ENCODE measurements around the gene PELI2. TPM values are rescaled to one million over a fixed set of nuclear protein-coding genes. Genes with fewer than 3 reads are reported as not detected.

The PELI2 gene
- total RNA-seq, 4 donors from 2014 or later = 10.0 to 17.0 (median 13.2) TPM

DNA sequence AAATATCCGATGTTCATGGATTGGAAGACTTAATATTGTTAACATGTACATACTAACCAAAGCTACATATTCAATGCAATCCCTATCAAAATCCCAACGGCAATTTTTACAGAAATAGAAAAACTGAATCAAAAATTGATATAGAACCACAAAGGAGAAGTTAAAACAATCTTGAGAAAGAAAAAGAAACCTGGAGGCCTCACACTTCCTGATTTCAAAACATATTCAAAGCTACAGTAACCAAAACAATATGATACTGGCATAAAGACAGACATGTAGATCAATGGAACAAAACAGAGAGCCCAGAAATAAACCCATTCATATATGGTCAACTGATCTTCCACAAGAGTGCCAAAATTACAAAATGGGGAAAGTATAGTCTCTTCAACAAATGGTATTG lies 5.4 kb upstream of the PELI2 start:
- intact Hi-C loops (cut with DNase I; ENCODE audit: low total_unique reads) = no loop called here
- no peak for TF ChIP-seq POLR2A (IDR thresholded peaks at IDR 0.05)
- no peak overlapping the region for H3K4me3 ChIP-seq (ENCODE audit: low read depth, poor library complexity, severe bottlenecking)
- DNase-seq (ENCODE audit: low spot score in 2 of 2) = no peak
- 81 to 90% methylated on average over 2 of the region's 2 CpGs for WGBS, 2 donors

- no peak overlapping the region for H3K4me3 ChIP-seq (ENCODE audit: low read depth, poor library complexity, severe bottlenecking)
- WGBS, 2 donors = 86 to 94% methylated on average over 3 of the region's 3 CpGs
- DNase-seq (ENCODE audit: low spot score in 2 of 2) = no peak
- TF ChIP-seq POLR2A (IDR thresholded peaks at IDR 0.05) = no peak
- TF ChIP-seq, protein P1, sequence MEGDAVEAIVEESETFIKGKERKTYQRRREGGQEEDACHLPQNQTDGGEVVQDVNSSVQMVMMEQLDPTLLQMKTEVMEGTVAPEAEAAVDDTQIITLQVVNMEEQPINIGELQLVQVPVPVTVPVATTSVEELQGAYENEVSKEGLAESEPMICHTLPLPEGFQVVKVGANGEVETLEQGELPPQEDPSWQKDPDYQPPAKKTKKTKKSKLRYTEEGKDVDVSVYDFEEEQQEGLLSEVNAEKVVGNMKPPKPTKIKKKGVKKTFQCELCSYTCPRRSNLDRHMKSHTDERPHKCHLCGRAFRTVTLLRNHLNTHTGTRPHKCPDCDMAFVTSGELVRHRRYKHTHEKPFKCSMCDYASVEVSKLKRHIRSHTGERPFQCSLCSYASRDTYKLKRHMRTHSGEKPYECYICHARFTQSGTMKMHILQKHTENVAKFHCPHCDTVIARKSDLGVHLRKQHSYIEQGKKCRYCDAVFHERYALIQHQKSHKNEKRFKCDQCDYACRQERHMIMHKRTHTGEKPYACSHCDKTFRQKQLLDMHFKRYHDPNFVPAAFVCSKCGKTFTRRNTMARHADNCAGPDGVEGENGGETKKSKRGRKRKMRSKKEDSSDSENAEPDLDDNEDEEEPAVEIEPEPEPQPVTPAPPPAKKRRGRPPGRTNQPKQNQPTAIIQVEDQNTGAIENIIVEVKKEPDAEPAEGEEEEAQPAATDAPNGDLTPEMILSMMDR (IDR thresholded peaks at IDR 0.05) = no peak
- intact Hi-C loops (cut with DNase I; ENCODE audit: low total_unique reads) = no loop called here
Measured at GRCh38 chr14:56115334-56115870, 2.8 kb upstream of the PELI2 start.

DNA sequence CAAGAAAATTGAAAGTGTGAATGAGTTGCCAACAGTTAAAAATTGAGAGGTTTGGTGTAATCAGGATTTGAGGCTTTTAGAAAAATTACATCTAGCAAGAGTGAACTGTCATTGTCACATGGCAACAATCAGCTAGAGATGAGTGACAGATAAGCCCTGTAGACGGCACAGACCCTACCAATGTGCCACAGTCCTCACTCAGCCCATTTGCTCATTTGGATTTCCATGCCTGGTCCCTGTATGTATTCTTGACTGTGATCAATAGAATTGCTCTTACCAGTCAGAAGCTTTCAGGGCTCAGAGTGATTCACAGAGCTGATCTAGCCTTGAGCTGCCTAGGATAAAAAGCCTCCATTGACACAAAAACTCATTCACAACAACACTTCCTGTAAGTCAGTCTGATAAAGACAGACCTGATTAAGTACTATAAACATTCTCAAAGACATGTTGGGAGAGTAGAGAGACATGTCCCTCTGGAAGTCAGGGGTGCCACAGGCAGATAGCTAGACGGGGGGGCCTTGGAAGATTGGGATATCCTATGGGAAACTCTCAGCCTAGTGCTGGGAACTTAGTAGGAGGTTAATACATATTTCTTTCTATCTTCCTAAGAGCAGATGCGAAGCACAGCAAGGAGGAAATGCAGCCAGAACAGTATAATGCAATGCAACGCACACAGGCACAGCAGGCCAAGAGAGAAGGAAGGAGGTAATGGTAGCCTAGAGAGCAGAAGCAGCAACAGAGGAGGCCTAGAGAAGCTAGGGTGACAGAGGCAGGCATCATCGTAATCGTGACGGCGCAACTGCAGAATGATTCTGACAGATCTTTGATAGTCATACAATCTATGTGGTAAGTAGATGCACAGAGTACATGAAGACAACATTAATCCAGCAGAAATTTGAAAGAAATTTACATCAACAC lies 2.0 kb upstream of the PELI2 start:
- WGBS, 2 donors = 74 to 79% methylated on average over 8 of the region's 8 CpGs
- TF ChIP-seq, protein P1 (IDR thresholded peaks at IDR 0.05) = no peak
- intact Hi-C loops (cut with DNase I; ENCODE audit: low total_unique reads) = no loop called here
- no peak for DNase-seq (ENCODE audit: low spot score in 2 of 2)
- no peak overlapping the region for H3K4me3 ChIP-seq (ENCODE audit: low read depth, poor library complexity, severe bottlenecking)

DNA sequence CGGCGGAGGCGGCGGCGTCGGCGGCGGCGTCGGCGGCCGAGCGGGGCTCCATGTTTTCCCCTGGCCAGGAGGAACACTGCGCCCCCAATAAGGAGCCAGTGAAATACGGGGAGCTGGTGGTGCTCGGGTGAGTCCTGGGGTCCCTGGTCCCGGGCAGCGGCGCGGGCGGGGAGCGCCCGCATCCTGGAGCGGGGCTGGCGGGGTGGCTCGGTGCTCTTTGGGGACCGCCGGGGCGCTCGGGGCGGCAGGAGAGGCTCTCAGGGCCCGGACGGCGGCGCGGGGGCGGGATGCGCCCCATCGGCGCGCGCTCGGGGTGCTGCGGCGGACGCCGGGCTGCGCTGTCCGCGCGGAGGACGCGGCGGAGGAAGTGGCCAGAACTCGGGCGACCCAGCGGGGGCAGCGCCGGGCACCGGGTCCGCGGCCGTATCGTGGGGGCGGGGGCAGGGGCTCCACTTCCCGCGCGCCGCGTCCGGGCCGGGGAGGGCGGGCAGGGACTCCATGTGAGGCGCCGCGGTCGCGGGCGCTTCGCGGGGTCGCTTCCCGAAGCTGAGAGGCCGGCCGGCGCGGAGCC lies 485 bp downstream of the PELI2 start:
- WGBS, 2 donors = 0% methylated on average over 5 to 9 of the region's 87 CpGs
- H3K4me3 ChIP-seq (ENCODE audit: low read depth, poor library complexity, severe bottlenecking) = peak overlapping the region; percentile 94
- no peak for TF ChIP-seq POLR2A (IDR thresholded peaks at IDR 0.05)
- TF ChIP-seq, protein P1 (IDR thresholded peaks at IDR 0.05) = no peak
- DNase-seq (ENCODE audit: low spot score in 2 of 2) = no peak
- intact Hi-C loops (cut with DNase I; ENCODE audit: low total_unique reads) = no loop called here

DNA sequence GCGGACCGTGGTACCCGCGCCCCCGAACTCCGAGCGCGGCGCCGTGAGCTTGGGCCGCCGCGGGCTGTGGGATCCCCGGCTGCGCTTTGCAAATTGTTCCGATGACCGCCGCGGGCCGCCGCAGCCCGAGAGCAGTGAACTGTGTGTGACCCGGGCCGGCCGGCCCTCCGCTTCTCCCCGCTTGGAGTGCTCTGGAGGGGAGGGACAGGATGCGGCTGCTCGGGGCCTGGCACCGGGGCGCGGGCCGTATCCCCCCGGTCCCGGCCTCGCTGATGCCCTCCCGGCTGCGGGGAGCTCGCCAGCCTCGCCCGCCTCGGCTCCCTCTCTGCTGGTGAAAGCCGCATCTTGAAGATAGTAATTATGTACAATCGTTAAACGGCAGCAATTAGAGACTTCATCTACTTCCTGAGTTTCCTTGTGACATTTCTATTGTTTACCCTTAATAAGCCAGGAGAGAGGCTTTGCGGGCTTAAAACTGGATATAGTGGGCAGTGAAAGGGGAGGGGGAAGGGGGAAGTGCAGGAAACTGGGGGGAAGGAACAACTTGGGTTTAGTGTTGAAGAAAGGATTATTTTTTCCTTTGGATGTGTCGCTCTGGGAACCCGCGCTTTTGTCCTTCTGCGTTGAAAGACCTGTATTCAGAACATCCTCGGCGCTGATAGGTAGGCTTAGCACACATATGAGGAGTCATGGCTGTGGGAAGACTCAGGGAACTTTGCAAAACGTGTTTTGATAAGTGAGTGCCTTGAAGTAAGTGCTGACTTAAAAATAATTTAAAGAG lies 1.2 kb downstream of the PELI2 start:
- TF ChIP-seq, protein P1 (IDR thresholded peaks at IDR 0.05) = no peak
- no peak for TF ChIP-seq POLR2A (IDR thresholded peaks at IDR 0.05)
- peak in 1 of 2 donors; percentile 23 for DNase-seq (ENCODE audit: low spot score in 2 of 2)
- intact Hi-C loops (cut with DNase I; ENCODE audit: low total_unique reads) = no loop called here
- H3K4me3 ChIP-seq (ENCODE audit: low read depth, poor library complexity, severe bottlenecking) = peak overlapping the region; percentile 94
- WGBS, 2 donors = 0 to 1% methylated on average over 17 to 29 of the region's 53 CpGs

All from lower leg skin (tissue), 4 donors.